ENCODE data around the gene UBE4B. TPM values are rescaled to one million over a fixed set of nuclear protein-coding genes. Genes with fewer than 3 reads are reported as not detected.
A peak's percentile ranks its signal among the peaks of the same experiment; 100 is the strongest.
"Not testable (repeated sequence)": the region's sequence is repeated elsewhere in the genome, so short reads cannot be mapped to it uniquely, and the experiment has no call there.

Gene UBE4B
- total and polyA plus RNA-seq, 5 experiments from 2014 or later, result 8.4 to 45.3 (median 10.4) TPM

DNA sequence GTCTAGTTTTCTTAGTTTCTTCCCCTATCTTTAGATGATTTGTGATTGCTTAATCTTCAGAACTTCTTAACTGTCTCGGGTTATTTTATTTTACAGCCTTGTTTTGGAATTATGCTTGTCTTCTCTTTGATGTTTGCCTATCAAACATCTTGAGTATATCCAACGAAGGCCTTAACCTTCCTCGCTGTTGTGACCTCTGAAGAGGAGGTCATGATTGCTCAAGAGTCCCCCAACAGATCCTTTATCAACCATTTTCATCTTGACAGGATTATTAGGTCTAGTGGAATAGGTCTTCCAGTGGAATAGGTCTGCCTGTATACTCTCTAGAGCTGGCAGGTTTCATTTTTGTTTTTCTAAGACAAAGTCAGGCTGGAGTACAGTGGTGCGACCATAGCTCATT lies 45.7 kb downstream of the UBE4B start:
- H3K4me3 Mint-ChIP-seq, result no peak overlapping the region
- peaks cover 0 to 4% (median 0%) of the 10 kb centered on the region in 9 donors for H3K9me3 Mint-ChIP-seq
- POLR2A ChIA-PET, result no interaction called here
- H3K27me3 Mint-ChIP-seq, result no peaks in the 10 kb centered on the region
- H3K4me1 Mint-ChIP-seq, result peaks cover 13 to 29% (median 15%) of the 10 kb centered on the region in 4 donors
- ATAC-seq, result no peak
- H3K36me3 Mint-ChIP-seq, result peaks cover 4 to 76% (median 17%) of the 10 kb centered on the region in 3 donors
- DNase-seq, result no peak
- H3K27ac Mint-ChIP-seq, result peak overlapping the region in 2 of 10 donors; percentile 10 to 37

DNA sequence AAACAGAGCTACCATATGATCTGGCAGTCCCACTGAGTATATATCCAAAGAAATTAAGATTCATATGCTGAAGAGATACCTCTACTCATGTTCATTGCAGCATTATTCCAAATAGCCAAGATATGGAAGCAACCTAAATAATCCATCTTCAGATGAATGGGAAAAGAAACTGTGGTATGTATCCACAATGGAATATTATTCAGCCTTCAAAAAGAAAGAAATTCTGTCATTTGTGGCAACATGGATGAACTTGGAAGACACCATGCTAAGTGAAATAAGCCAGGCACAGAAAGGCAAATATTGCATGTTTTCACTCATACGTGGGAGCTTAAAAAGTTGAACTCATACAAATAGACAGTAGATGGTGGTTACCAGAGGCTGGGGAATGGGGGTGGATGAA lies 47.8 kb downstream of the UBE4B start:
- H3K36me3 Mint-ChIP-seq, result peaks cover 4 to 69% (median 17%) of the 10 kb centered on the region in 3 donors
- POLR2A ChIA-PET, result interaction anchor here (0.7 kb wide), 1 partner anchor 186 kb away, joined by 3 read pairs; no protein-coding TSS in a partner anchor
- ATAC-seq (no peak), DNase-seq (no peak)
- no peak overlapping the region for H3K27ac Mint-ChIP-seq
- no peaks in the 10 kb centered on the region for H3K27me3 Mint-ChIP-seq
- no peak overlapping the region for H3K4me3 Mint-ChIP-seq
- peaks cover 0 to 4% (median 0%) of the 10 kb centered on the region in 9 donors for H3K9me3 Mint-ChIP-seq
- H3K4me1 Mint-ChIP-seq, result peaks cover 2 to 29% (median 9%) of the 10 kb centered on the region in 4 donors

DNA sequence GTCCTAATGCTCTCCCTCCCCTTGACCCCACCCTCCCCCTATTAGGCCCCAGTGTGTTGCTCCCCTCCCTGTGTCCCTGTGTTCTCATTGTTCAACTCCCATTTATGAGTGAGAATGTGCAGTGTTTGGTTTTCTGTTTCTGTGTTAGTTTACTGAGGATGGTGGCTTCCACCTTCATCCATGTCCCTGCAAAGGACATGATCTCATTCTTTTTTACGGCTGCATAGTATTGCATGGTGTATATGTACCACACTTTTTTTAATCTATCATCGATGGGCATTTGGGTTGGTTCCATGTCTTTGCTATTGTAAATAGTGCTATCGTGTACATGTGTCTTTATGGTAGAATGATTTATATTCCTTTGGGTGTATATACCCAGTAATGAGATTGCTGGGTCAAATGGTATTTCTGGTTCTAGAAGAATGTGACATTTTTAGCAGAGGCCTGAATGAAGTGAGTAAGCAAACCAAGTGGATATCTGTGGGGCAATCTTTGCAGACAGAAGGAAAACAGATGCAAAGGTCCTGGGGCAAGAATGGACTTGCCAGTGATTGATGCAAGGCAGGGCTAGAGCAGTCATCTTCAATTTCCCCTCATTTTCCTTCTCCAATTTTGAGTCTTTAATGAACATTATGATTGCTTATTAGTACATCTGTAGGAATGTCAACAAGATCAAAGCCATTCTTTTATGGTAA lies 50.2 kb downstream of the UBE4B start:
- Mint-ChIP-seq H3K4me1 (peaks cover 2 to 29% (median 10%) of the 10 kb centered on the region in 4 donors), H3K27ac (peak overlapping the region in 2 of 10 donors; percentile 0 to 58), H3K9me3 (peaks cover 0 to 4% (median 0%) of the 10 kb centered on the region in 9 donors), H3K4me3 (no peak overlapping the region), H3K36me3 (peaks cover 4 to 63% (median 22%) of the 10 kb centered on the region in 3 donors), H3K27me3 (no peaks in the 10 kb centered on the region)
- DNase-seq, result no peak
- POLR2A ChIA-PET, result no interaction called here
- ATAC-seq, result no peak

DNA sequence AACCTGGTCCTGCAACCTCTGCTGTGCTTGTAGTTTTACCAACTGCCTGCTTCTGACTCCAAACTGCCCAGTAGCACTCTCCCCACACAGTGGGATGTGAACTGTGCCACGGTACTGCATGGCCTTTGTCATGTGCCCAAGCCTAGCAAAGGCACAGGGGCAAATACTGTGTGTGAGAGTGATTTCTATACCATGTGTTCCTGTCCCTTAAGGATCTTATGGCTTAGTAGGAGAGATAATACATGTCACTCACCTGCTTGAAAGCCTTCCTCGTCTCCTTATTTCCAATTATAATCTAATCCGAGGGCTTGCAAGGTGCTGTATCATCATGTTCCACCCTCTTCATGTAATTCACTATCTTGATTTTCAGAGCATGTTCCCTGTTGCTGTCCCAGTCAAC lies 51.3 kb downstream of the UBE4B start:
- no peak for DNase-seq
- peaks cover 0 to 29% (median 10%) of the 10 kb centered on the region in 4 donors for H3K4me1 Mint-ChIP-seq
- peaks cover 4 to 58% (median 19%) of the 10 kb centered on the region in 3 donors for H3K36me3 Mint-ChIP-seq
- no peak for ATAC-seq
- POLR2A ChIA-PET, result no interaction called here
- H3K9me3 Mint-ChIP-seq, result peaks cover 0 to 4% (median 0%) of the 10 kb centered on the region in 9 donors
- no peak overlapping the region for H3K4me3 Mint-ChIP-seq
- H3K27me3 Mint-ChIP-seq, result no peaks in the 10 kb centered on the region
- H3K27ac Mint-ChIP-seq, result peak overlapping the region in 4 of 10 donors; percentile 22 to 79 (median 57)

DNA sequence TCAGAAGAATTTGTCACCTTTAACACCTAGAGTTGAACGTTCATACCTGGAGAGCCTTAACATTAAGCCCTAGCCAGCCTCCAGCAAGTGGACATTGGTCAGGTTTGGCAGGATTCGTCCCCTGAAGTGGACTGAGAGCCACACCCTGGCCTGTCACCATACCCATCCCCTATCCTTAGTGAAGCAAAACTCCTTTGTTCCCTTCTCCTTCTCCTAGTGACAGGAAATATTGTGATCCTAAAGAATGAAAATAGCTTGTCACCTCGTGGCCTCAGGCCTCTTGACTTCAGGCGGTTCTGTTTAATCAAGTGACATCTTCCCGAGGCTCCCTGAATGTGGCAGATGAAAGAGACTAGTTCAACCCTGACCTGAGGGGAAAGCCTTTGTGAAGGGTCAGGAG lies 52.3 kb downstream of the UBE4B start:
- POLR2A ChIA-PET, result no interaction called here
- ATAC-seq (no peak), DNase-seq (no peak)
- Mint-ChIP-seq H3K27me3 (no peaks in the 10 kb centered on the region), H3K36me3 (peaks cover 4 to 55% (median 16%) of the 10 kb centered on the region in 3 donors), H3K4me3 (no peak overlapping the region), H3K9me3 (peaks cover 0 to 4% (median 0%) of the 10 kb centered on the region in 9 donors), H3K4me1 (peaks cover 0 to 29% (median 10%) of the 10 kb centered on the region in 4 donors), H3K27ac (no peak overlapping the region)

DNA sequence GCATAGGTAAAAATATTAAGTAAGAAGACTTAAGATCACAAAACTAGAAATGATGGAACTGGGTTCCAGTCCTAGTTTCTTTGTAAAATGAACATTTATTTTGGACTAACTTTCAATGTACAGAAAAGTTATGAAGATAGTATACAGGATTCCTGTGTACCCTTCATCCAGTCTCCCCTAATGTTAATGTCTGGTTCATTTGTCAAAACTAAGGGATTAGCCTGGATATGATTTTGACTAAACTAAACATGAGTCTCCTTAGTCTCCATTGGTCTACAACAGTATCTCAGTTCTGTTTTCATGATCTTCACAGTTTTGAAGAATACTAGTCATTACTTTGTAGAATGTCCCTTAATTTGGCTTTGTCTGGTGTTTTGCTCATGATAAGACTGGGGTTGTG lies 54.5 kb downstream of the UBE4B start:
- POLR2A ChIA-PET, result no interaction called here
- H3K9me3 Mint-ChIP-seq, result no peaks in the 10 kb centered on the region
- no peak for DNase-seq
- no peak for ATAC-seq
- H3K36me3 Mint-ChIP-seq, result peaks cover 0 to 56% (median 12%) of the 10 kb centered on the region in 3 donors
- H3K27me3 Mint-ChIP-seq, result no peaks in the 10 kb centered on the region
- H3K27ac Mint-ChIP-seq, result no peak overlapping the region
- H3K4me3 Mint-ChIP-seq, result no peak overlapping the region
- peaks cover 0 to 26% (median 11%) of the 10 kb centered on the region in 4 donors for H3K4me1 Mint-ChIP-seq

DNA sequence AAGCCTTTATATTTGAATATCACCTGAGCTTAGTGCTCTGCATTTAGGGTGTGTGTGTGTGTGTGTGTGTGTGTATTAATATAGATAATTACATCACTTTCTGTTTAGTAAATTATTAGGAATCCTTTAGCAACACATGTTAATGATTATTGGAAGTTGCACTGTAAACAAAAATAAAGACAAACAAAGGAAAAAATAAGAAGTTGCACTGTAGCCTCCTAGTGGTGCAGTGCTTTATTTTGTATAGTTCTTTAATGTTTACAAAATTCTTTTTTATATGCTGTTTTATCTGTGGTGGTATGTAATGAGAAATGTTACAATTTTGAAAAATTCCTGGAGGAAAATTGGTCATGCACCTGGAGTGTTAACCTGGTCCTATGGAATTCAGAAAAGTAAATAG lies 69.2 kb downstream of the UBE4B start:
- ATAC-seq (no peak), DNase-seq (no peak)
- Mint-ChIP-seq H3K4me1 (no peaks in the 10 kb centered on the region), H3K4me3 (no peak overlapping the region), H3K36me3 (peaks cover 12 to 78% (median 38%) of the 10 kb centered on the region in 3 donors), H3K27ac (no peak overlapping the region), H3K9me3 (no peaks in the 10 kb centered on the region), H3K27me3 (no peaks in the 10 kb centered on the region)
- POLR2A ChIA-PET, result no interaction called here

DNA sequence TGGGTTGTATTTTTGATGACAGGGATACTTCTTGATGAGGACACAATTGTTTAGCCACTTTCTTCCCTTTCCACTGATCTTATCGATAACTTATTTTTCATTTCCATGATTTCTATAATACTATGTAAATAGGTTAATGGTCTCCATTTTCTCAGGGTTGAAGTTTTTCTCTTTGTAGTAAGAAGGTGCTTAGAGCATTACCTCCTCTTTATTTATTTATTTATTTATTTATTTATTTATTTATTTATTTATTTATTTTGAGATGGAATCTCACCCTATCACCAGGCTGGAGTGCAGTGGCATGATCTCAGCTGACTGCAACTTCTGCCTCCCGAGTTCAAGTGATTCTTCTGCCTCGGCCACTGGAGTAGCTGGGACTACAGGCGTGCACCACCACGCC lies 70.4 kb downstream of the UBE4B start:
- Mint-ChIP-seq H3K36me3 (peaks cover 15 to 88% (median 40%) of the 10 kb centered on the region in 3 donors), H3K4me1 (no peaks in the 10 kb centered on the region), H3K4me3 (no peak overlapping the region), H3K27me3 (no peaks in the 10 kb centered on the region), H3K27ac (no peak overlapping the region), H3K9me3 (no peaks in the 10 kb centered on the region)
- POLR2A ChIA-PET, result no interaction called here
- no peak for ATAC-seq
- no peak for DNase-seq

DNA sequence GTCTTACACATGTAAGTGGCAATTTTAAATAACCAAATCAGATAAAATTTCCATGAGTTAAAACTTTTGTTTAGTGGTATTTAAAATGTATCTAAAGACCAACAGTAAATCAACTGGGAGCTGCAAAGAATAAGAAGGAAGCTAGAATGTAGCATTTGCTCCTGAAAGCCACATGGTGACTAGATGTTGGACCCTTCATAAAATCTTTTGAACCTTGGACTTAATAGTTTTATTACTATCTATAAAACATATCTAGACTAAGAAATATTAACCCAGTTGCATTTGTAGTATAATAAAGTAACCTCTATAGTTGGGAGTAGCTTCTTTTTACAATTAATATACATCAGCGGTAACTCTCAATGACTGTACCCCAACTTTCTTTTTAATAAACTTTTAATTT lies 72.1 kb downstream of the UBE4B start:
- Mint-ChIP-seq H3K27me3 (no peaks in the 10 kb centered on the region), H3K9me3 (no peaks in the 10 kb centered on the region), H3K4me3 (no peak overlapping the region), H3K36me3 (peaks cover 12 to 88% (median 32%) of the 10 kb centered on the region in 3 donors), H3K27ac (no peak overlapping the region), H3K4me1 (no peaks in the 10 kb centered on the region)
- POLR2A ChIA-PET, result no interaction called here
- ATAC-seq, result no peak
- DNase-seq, result no peak

DNA sequence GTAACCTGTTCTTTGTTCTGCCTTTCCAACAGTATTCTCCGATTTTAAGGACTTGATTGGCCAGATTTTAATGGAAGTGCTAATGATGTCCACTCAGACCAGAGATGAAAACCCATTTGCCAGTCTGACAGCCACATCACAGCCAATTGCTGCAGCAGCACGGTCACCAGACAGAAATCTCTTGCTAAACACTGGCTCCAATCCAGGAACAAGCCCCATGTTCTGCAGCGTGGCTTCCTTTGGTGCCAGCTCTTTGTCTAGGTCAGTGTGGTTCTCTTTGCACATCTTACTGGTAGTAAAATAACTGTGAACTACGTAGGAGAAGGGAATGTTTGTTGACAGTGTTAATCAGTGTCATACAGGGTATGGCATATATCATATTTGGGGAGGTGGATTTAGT lies 72.7 kb downstream of the UBE4B start:
- H3K36me3 Mint-ChIP-seq, result peaks cover 12 to 93% (median 32%) of the 10 kb centered on the region in 3 donors
- DNase-seq (no peak), ATAC-seq (no peak)
- POLR2A ChIA-PET, result no interaction called here
- no peaks in the 10 kb centered on the region for H3K27me3 Mint-ChIP-seq
- H3K4me1 Mint-ChIP-seq, result no peaks in the 10 kb centered on the region
- no peak overlapping the region for H3K4me3 Mint-ChIP-seq
- H3K27ac Mint-ChIP-seq, result peak overlapping the region in 1 of 10 donors; percentile 43
- H3K9me3 Mint-ChIP-seq, result no peaks in the 10 kb centered on the region

DNA sequence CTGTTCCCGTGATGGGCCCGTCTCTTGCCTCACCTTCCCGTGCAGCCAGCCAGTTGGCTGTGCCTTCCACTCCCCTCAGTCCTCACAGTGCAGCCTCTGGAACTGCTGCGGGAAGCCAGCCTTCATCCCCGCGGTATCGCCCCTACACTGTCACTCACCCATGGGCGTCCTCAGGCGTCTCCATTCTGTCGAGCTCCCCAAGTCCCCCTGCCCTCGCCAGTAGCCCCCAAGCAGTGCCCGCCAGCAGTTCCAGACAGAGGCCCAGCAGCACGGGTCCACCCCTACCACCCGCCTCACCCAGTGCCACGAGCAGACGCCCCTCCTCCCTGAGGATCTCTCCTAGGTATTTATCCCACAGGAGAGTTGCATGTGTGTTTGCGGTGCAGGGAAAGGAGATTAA lies 73.5 kb downstream of the UBE4B start:
- Mint-ChIP-seq H3K27ac (no peak overlapping the region), H3K4me1 (no peaks in the 10 kb centered on the region), H3K9me3 (no peaks in the 10 kb centered on the region), H3K27me3 (no peaks in the 10 kb centered on the region), H3K4me3 (no peak overlapping the region), H3K36me3 (peaks cover 16 to 91% (median 28%) of the 10 kb centered on the region in 3 donors)
- ATAC-seq (no peak), DNase-seq (no peak)
- POLR2A ChIA-PET, result no interaction called here

DNA sequence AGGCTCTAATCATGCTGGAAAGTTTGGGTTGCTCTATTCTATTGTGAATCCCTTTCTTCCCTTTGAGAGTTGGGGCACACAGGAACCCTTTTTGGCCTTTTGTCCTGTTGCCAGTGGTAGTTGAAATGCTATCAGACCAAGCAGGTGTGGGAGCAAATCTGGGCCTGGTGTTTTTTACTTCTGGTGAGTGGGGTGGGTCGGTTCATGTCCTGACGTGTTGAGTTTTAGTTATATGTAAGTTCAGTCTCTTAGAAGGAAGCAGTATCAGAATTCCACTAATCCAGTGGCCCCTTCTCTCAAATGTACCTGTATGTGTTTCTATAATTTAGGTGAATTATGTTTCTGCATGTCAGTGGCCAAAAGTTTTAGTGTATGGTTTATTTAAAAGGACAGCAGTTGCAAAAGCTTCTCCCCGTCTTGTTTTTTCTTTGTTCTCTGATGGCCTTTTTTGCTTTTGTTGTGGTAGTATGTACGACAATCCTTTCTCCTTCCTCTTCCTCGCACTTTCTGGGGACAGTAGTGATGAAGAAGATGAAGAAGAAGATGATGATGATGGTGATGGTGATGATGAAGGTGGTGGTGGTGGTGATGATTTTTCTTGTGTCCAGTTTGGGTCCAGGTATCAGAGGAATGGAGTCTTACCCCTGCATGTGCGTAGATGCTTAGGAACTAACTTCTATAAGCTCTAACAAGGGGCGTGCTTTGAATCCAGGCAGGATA lies 74.2 kb downstream of the UBE4B start:
- peaks cover 18 to 91% (median 24%) of the 10 kb centered on the region in 3 donors for H3K36me3 Mint-ChIP-seq
- H3K4me3 Mint-ChIP-seq, result no peak overlapping the region
- H3K27me3 Mint-ChIP-seq, result no peaks in the 10 kb centered on the region
- ATAC-seq (no peak), DNase-seq (no peak)
- no peaks in the 10 kb centered on the region for H3K4me1 Mint-ChIP-seq
- no peak overlapping the region for H3K27ac Mint-ChIP-seq
- POLR2A ChIA-PET, result no interaction called here
- H3K9me3 Mint-ChIP-seq, result no peaks in the 10 kb centered on the region

DNA sequence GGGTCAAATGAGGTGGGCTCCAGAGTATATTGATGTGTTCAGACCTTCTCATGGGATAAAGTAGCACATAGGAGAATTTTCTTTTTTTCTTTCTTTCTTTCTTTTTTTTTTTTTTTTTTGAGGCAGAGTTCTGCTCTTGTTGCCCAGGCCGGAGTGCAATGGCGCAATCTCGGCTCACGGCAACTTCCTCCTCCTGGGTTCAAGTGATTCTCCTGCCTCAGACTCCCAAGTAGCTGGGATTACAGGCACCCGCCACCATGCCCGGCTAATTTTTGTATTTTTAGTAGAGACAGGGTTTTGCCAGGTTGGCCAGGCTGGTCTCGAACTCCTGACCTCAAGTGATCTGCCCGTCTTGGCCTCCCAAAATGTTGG lies 74.7 kb downstream of the UBE4B start:
- not testable (repeated sequence) for H3K4me1 Mint-ChIP-seq, ATAC-seq, H3K27me3 Mint-ChIP-seq, H3K4me3 Mint-ChIP-seq, H3K27ac Mint-ChIP-seq, H3K9me3 Mint-ChIP-seq, DNase-seq
- peaks cover 18 to 88% (median 23%) of the 10 kb centered on the region in 3 donors for H3K36me3 Mint-ChIP-seq
- POLR2A ChIA-PET, result interaction anchor here (0.7 kb wide), 1 partner anchor 33 kb away, joined by 3 read pairs; no protein-coding TSS in a partner anchor

All from naive thymus-derived CD8-positive, alpha-beta T cell (primary cell).